Inflammatory macrophage treated with lipopolysaccharide for 4 hours (primary cell): ENCODE measurements around the gene TCF7.

Experiments used
- DNase-seq: peaks from one replicate; pipeline ENCODE4 v3.0.0-alpha.2; 2020

Gene TCF7

DNA sequence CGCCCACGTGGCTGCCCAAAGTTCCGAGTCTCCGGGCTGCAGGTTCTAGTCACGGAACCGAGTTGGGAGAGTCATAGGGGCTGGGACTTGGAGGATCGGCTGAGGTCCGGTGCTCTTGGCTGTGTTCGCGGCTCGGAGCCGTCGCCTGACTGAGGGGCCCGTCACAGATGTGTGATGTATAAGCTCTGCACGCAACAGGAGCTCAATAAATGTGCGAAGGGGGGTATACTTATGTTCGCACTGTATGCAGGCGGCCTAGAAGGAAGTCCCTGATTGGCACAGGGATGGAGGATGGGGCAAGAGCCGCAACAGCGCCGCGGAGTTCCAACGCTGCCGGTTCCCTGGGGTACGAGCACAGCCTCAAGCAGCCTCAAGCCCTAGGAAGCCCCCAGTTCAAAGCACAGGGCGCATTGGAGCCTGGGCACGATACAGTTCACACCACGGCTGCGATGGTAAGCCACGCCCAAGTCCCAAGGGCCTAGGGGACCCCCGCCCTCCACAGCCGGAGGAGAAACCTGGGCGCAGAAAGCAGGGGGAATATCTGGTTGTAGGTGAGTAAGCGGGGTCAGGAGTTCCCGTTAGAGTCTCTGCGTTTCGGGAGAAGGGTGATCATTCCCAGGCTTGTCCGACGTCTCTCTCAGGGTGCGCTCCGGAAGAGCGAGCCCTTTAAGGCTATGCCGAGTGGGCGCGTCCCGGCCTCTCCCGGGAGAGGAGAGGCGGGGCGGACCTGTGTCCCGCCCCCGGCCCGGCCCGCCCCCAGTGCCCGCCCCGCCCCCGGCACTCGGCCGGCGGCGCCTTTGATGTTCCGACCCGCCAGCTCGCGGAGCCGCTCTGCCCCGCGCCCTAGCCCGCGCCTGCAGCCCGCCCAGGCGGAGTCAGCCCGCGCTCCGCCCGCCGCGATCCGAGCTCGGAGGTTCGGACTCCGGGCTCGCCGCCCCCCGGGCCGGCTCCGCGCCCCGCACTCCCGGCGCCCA lies at the start of gene TCF7:
Gene TCF7, plus strand, starts transcription at position 780 of the 974 bp plus-strand sequence. CDS start 226 bp downstream, outside the sequence.
- peak; percentile 80 for DNase-seq

DNA sequence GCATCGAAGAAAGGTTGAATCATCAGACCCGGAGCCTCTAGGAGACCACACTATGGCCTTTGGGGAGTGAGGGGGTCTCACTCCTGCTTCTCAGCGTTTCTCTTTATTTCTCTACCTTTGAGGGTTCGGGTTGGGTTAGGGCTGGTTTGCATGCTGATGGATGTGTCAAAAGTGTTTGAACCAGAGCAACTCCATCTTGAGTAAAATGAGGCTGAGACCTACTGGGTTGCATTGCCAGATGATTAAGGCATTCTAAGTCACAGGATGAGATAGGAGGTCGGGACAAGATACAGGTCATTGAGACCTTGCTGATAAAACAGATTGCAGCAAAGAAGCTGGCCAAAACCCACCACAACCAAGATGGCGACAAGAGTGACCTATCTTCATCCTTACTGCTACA lies 44.9 kb upstream of the TCF7 start:
- DNase-seq: no peak

GRCh38 chr5:134070725-134071613 lies 43.5 kb upstream of the TCF7 start:
- no peak for DNase-seq

- no peak for DNase-seq
Measured at GRCh38 chr5:134071614-134072207, 42.8 kb upstream of the TCF7 start.

- DNase-seq: no peak
Measured at GRCh38 chr5:134072471-134073210, 41.8 kb upstream of the TCF7 start.

- no peak for DNase-seq
Measured at GRCh38 chr5:134073404-134073803, 41.1 kb upstream of the TCF7 start.

GRCh38 chr5:134075102-134075501 lies 39.4 kb upstream of the TCF7 start:
- DNase-seq: no peak

GRCh38 chr5:134077926-134078580 lies 36.4 kb upstream of the TCF7 start:
- no peak for DNase-seq

GRCh38 chr5:134079748-134080581 lies 34.5 kb upstream of the TCF7 start:
- no peak for DNase-seq

DNA sequence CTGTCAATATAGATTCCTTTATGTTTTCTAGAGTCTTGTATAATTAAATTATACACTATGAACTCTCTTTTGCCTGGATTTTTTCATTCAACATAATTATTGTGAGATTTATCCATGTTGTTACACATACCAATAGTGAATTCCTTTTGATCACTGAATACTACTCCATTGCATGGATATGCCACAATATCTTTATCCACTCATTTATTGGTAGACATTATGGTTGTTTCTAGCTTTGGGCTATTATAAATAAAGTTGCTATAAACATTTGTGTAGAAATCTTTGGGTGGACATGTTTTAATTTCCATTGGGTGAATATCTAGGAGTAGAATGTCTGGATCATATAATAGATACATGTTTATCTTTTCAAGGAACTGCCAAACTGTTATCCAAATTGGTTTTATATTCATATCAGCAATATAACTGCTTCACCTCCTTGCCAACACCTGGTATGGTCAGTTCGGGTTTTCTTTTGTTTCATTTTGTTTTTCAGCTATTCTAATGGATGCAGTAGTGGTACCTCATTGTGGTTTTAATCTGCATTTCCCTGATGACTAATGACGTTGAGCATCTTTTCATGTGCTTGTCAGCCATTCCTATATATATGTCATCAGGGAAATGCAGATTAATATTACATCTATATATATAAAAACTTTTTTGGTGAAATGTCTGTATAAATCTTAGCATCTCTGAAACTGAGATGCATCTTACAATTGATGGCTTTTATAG lies 32.1 kb upstream of the TCF7 start:
- no peak for DNase-seq

DNA sequence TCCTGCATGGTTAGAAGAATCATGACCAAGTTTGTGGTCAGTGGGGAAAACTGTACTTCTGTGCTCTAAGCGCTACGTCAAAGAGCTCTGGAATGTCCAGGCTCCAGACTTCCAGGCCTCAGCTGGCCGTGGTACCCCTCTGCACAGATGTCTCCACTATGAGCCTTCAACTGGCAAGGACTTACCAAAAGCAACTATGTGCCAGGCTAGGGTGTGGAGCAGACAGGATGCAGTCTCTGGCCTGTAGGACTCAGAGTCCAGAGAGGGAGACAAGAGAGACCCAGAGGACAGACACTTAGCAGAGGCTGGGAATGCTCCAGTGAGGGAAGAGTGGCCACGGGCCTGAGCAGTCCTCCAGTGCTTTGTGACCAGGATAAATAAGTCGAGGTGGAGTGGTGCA lies 31.0 kb upstream of the TCF7 start:
- no peak for DNase-seq

DNA sequence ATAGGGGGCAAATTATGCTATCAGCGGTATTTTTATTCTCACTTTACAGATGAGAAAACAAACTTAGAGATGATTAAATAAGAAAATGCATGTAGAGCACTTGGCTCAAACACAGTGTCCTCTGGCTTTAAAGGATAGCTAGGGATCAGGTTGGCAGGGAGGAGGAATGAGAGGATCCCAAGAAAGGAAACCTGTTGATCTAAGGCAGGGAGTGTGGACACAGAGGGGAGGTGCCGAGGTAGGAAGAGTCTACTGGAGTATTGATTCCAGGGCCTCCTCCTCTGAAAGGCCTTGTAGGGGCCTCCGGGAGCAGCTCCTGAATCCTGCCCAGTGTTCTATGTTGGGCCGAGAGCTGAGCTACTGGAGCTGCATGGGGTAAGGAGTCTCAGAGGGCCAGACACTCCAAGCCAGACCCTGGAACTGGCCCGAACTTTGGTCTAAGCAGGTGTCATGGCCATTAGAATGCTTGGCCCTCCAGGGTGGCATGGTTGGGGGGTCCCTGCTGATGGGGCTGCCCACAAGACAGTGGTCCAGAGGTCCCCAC lies 30.4 kb upstream of the TCF7 start:
- no peak for DNase-seq

- DNase-seq: no peak
Measured at GRCh38 chr5:134084570-134084969, 29.9 kb upstream of the TCF7 start.

- DNase-seq: no peak
Measured at GRCh38 chr5:134085411-134085810, 29.1 kb upstream of the TCF7 start.

DNA sequence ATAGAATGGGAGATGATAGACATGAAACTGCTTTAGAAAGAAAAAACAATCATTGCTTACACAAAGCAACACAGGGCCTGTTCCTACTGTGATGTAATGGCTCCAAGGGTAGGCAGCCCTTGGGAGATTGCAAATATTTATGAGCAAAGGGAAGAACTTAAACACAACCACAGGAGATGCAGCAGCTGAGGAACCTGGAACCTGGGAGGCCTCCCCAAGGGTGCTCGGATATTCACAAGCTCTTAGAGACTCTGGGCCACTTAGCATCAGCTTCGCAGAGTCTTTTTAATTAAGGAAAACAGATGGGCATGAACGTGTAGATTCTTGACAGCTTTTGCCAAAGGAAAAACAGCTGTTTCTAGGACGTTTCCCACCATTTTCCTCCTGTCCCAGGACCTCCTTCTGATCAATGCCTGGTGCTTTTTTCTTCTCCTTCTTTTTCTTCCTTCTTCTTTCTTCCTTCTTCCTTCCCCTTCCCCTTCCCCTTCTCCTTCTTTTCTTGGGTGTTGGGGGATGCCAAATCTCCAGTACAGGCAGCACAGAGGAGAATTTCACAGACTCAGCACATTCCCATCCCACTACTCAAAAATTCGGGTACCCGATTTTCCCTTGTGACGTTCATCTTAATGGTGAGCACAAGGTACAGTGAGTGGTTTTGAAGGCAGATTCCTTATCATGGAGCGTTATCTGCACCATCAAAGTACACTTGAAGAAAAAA lies 28.1 kb upstream of the TCF7 start:
- no peak for DNase-seq

DNA sequence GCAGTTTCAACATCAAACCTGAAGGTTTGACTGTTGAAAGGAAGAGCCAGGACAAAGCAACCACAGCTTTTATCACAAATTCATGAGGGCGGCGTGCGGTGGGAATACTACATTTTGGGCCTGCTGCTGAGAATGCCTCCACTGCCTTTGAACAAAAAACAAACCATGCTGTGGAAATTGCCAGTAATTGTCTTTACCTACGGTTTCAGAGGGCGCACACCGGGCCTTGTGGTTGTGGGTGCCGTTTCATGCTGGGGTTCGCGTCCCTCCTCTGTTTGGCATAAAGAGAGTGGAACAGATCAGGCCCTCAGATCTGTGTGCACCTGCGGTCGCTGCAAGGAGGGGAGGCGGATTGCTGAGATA lies 27.6 kb upstream of the TCF7 start:
- DNase-seq: no peak

- no peak for DNase-seq
Measured at GRCh38 chr5:134088291-134088690, 26.2 kb upstream of the TCF7 start.

DNA sequence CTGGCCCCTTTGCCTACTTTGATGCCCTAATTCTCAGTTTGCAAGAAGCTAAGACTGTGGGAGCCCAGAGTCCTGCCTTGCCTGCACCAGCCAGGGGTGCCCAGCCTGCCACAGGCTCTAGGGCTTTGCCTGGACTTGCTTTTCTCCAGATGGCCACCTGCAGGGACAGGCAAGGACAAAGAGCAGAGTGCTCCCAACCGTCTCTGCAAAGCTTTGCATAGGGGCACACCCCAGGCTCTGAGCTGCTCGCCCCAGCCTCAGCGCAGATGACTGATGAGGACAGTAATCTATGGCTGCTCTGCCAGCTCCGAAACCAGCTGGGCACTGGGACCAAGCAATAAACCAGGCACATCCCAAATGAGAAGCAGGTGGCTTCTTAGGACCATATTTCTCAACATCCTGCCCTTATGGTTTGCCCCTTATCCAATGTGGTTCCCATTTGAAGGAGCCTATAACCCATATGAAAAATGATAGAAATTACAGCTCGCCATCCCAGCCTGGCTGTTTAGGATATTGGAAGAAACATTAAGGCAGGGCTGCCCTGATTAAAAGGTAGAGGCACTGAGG lies 25.4 kb upstream of the TCF7 start:
- no peak for DNase-seq

- DNase-seq: no peak
Measured at GRCh38 chr5:134090522-134090921, 24.0 kb upstream of the TCF7 start.
